SK-N-SH (cell line): ENCODE data around the gene AP4E1. TPM values are rescaled to one million over a fixed set of nuclear protein-coding genes. Genes with fewer than 3 reads are reported as not detected.

Source experiments
- CTCF ChIA-PET: fragments of 300-600, 350-600 bp; formaldehyde crosslinking; extraction: SDS; loops from one replicate; lab custom pipeline; 2021; lab: Yijun Ruan, JAX
- POLR2A ChIA-PET: fragments of 350-600 bp; sonication (Branson Sonifier 250); formaldehyde crosslinking; extraction: SDS; loops from one replicate; lab custom pipeline; 2020; ENCODE audit warnings: antibody characterized with exemption, inconsistent platforms; lab: Yijun Ruan, JAX
- DNase-seq: peaks from one replicate; pipeline ENCODE4 v3.0.0; 2012
- H2AFZ ChIP-seq: fragments of 200-600 bp; sonication (generic); 2 replicates; pipeline ENCODE4 v1.8.1; 2016; ENCODE audit warnings: antibody characterized with exemption, mild to moderate bottlenecking, low read depth
- H3F3A ChIP-seq: fragments of 200-600 bp; sonication (generic); replicated peaks from 2 replicates; pipeline ENCODE3; 2016; ENCODE audit warnings: antibody characterized with exemption, mild to moderate bottlenecking; ENCODE audit not compliant: insufficient read depth
- H3K27ac ChIP-seq, 2 experiments: fragments of 200-500 bp in 1 of 2; fragments of 200-600 bp in 1 of 2; sonication (Bioruptor generic) in 1 of 2; sonication (generic), shearing (Covaris generic) in 1 of 2; 2 replicates each; pipeline versions ENCODE4 v1.5.1 to v1.6.1; 2014 to 2016; ENCODE audit warnings: low read depth in 2 of 2, inconsistent platforms in 1 of 2, low read length in 1 of 2, mild to moderate bottlenecking in 1 of 2, mixed read lengths in 1 of 2
- H3K27me3 ChIP-seq: fragments of 200-600 bp; sonication (generic), shearing (Covaris generic); 2 replicates; pipeline ENCODE4 v1.6.1; 2016; ENCODE audit warnings: mixed run types; ENCODE audit not compliant: insufficient read depth
- H3K36me3 ChIP-seq, 2 experiments: fragments of 200-500 bp in 1 of 2; fragments of 200-600 bp in 1 of 2; sonication (Bioruptor generic) in 1 of 2; sonication (generic) in 1 of 2; replicated peaks in 1 of 2; 2 replicates each; pipeline versions ENCODE3 to v1.5.1; 2014 to 2016; ENCODE audit warnings: low read length in 1 of 2, mild to moderate bottlenecking in 1 of 2; ENCODE audit not compliant: insufficient read depth in 2 of 2, control insufficient read depth in 1 of 2
- H3K4me1 ChIP-seq, 2 experiments: fragments of 200-500 bp in 1 of 2; fragments of 200-600 bp in 1 of 2; sonication (Bioruptor generic) in 1 of 2; sonication (generic), shearing (Covaris generic) in 1 of 2; 2 replicates each; pipeline versions ENCODE4 v1.5.1 to v1.6.1; 2014 to 2016; ENCODE audit warnings: low read depth in 1 of 2, low read length in 1 of 2, mixed run types in 1 of 2; ENCODE audit not compliant: insufficient read depth in 2 of 2, control insufficient read depth in 1 of 2
- H3K4me2 ChIP-seq: fragments of 200-600 bp; sonication (generic), shearing (Covaris generic); 2 replicates; pipeline ENCODE4 v1.6.1; 2017; ENCODE audit warnings: mixed run types
- H3K4me3 ChIP-seq, 2 experiments: fragments of 200-500 bp in 1 of 2; fragments of 200-600 bp in 1 of 2; sonication (Bioruptor generic) in 1 of 2; sonication (generic), shearing (Covaris generic) in 1 of 2; 2 replicates each; pipeline versions ENCODE4 v1.5.1 to v1.8.1; 2014 to 2016; ENCODE audit warnings: low read depth in 2 of 2, inconsistent platforms in 1 of 2, low read length in 1 of 2, mild to moderate bottlenecking in 1 of 2, mixed read lengths in 1 of 2, moderate library complexity in 1 of 2
- H3K79me2 ChIP-seq: fragments of 200-600 bp; sonication (generic); 2 replicates; pipeline ENCODE4 v1.8.1; 2017; ENCODE audit warnings: mild to moderate bottlenecking; ENCODE audit not compliant: insufficient read depth
- H3K9ac ChIP-seq: fragments of 200-600 bp; sonication (generic); 2 replicates; pipeline ENCODE4 v1.6.1; 2017; ENCODE audit warnings: mixed run types
- H3K9me2 ChIP-seq: fragments of 200-600 bp; sonication (generic); 2 replicates; pipeline ENCODE4 v1.6.1; 2017; ENCODE audit warnings: mixed run types
- H3K9me3 ChIP-seq: fragments of 200-600 bp; sonication (generic); 2 replicates; pipeline ENCODE4 v1.6.1; 2017; ENCODE audit warnings: mixed run types, mild to moderate bottlenecking, moderate library complexity
- H4K20me1 ChIP-seq: fragments of 200-600 bp; sonication (generic); 2 replicates; pipeline ENCODE4 v1.6.1; 2017; ENCODE audit warnings: mild to moderate bottlenecking, mixed run types; ENCODE audit not compliant: insufficient read depth
- CHD2 ChIP-seq: fragments of 150-350 bp; IDR thresholded peaks from 2 replicates; pipeline ENCODE4 v1.6.1; 2018; ENCODE audit warnings: low read length; ENCODE audit not compliant: partially characterized antibody
- CTCF ChIP-seq: fragments of 200-600 bp; sonication (generic); IDR thresholded peaks from 2 replicates; pipeline ENCODE4 v1.6.1; 2017; ENCODE audit warnings: antibody characterized with exemption, mild to moderate bottlenecking, moderate library complexity
- EP300 ChIP-seq, 2 experiments: IDR thresholded peaks; 2 replicates each; pipeline versions ENCODE4 v1.4.0 to v1.6.1; 2012; ENCODE audit warnings: borderline replicate concordance in 1 of 2, low read depth in 1 of 2, low read length in 1 of 2
- EZH2phosphoT487 ChIP-seq: fragments of 200-600 bp; sonication (generic); IDR thresholded peaks from 2 replicates; pipeline ENCODE4 v1.6.1; 2017; ENCODE audit warnings: low read depth, mixed run types, mild to moderate bottlenecking, antibody characterized with exemption, moderate library complexity, borderline replicate concordance
- GABPA ChIP-seq: IDR thresholded peaks from 2 replicates; pipeline ENCODE4 v1.4.0; 2012; ENCODE audit warnings: low read depth, mild to moderate bottlenecking
- GATA2 ChIP-seq: sonication (generic); formaldehyde crosslinking; IDR thresholded peaks from 2 replicates; pipeline ENCODE4 v1.5.0; 2020; ENCODE audit warnings: mild to moderate bottlenecking, missing genetic modification reagents
- IRF3 ChIP-seq: fragments of 150-350 bp; IDR thresholded peaks from 2 replicates; pipeline ENCODE4 v1.6.1; 2016; ENCODE audit warnings: mild to moderate bottlenecking, low read depth, low read length
- JUND ChIP-seq: IDR thresholded peaks from 2 replicates; pipeline ENCODE4 v1.4.0; 2012
- MAX ChIP-seq: IDR thresholded peaks from 2 replicates; pipeline ENCODE4 v1.4.0; 2012; ENCODE audit warnings: low read depth
- MEF2A ChIP-seq: IDR thresholded peaks from 2 replicates; pipeline ENCODE4 v1.4.0; 2012; ENCODE audit warnings: low read depth, borderline replicate concordance
- NFIC ChIP-seq: IDR thresholded peaks from 2 replicates; pipeline ENCODE4 v1.4.0; 2012; ENCODE audit warnings: borderline replicate concordance
- NRF1 ChIP-seq: IDR thresholded peaks from 2 replicates; pipeline ENCODE4 v1.6.1; 2012; ENCODE audit warnings: low read depth, mild to moderate bottlenecking, low read length
- PBX3 ChIP-seq: IDR thresholded peaks from 2 replicates; pipeline ENCODE4; 2012
- POLR2AphosphoS5 ChIP-seq: IDR thresholded peaks from 2 replicates; pipeline ENCODE4 v1.6.1; 2012; ENCODE audit warnings: low read depth, low read length
- RAD21 ChIP-seq: IDR thresholded peaks from 2 replicates; pipeline ENCODE4 v1.6.1; 2012; ENCODE audit warnings: mild to moderate bottlenecking, low read length
- RCOR1 ChIP-seq: fragments of 150-350 bp; IDR thresholded peaks from 2 replicates; pipeline ENCODE4 v1.6.1; 2017; ENCODE audit warnings: antibody characterized with exemption, low read length
- REST ChIP-seq: IDR thresholded peaks from 2 replicates; pipeline ENCODE4 v1.6.1; 2012; ENCODE audit warnings: mild to moderate bottlenecking, low read depth, low read length, moderate library complexity
- SMC3 ChIP-seq: IDR thresholded peaks from 2 replicates; pipeline ENCODE4 v1.6.1; 2012; ENCODE audit warnings: low read depth, low read length, improper control_type of control experiment
- TAF1 ChIP-seq: IDR thresholded peaks from 2 replicates; pipeline ENCODE4 v1.6.1; 2012; ENCODE audit warnings: low read depth, mild to moderate bottlenecking, low read length, moderate library complexity, borderline replicate concordance
- TEAD4 ChIP-seq: IDR thresholded peaks from 2 replicates; pipeline ENCODE4 v1.4.0; 2012; ENCODE audit warnings: mild to moderate bottlenecking, borderline replicate concordance; ENCODE audit not compliant: insufficient read depth
- WGBS: methylation state at CpG from one replicate; pipeline ENCODE4 v1.1.6; 2017; ENCODE audit warnings: low lambda C conversion rate; 5-methylcytosine and 5-hydroxymethylcytosine counted together
- polyA plus RNA-seq, 3 experiments: library from polyadenylated mRNA; depleted of rRNA; stranded (reverse); fragments of >200 nt; gene quantifications; 2 replicates each; pipeline ENCODE4 v1.2.3, GENCODE V29; 2012

The AP4E1 gene
- polyA plus RNA-seq, 1 of the 3 experiments (the other 2 are of a cell fraction): 1.6 TPM

GRCh38 chr15:50968353-50968752, 59.9 kb downstream of the AP4E1 start:
- Histone ChIP-seq H3F3A (no peaks in the 10 kb centered on the region), H3K4me3 (no peak overlapping the region), H3K27me3 (no peaks in the 10 kb centered on the region), H3K9ac (no peak overlapping the region), H4K20me1 (no peaks in the 10 kb centered on the region), H3K27ac (no peak overlapping the region), H2AFZ (no peak overlapping the region), H3K9me2 (no peaks in the 10 kb centered on the region), H3K4me2 (no peak overlapping the region), H3K4me1 (no peaks in the 10 kb centered on the region), H3K79me2 (no peaks in the 10 kb centered on the region), H3K36me3 (peaks cover 11 to 59% of the 10 kb centered on the region in 2 experiments), H3K9me3 (peaks cover 14% of the 10 kb centered on the region)
- ChIA-PET POLR2A (no interaction called here), CTCF (no interaction called here)
- no peak for DNase-seq
- 83% methylated on average over 2 of the region's 2 CpGs for WGBS
- TF ChIP-seq GABPA (no peak), TAF1 (no peak), REST (no peak), CTCF (no peak), PBX3 (no peak), EP300 (IDR thresholded peaks at IDR 0.05; ENCODE audit: borderline replicate concordance in 1 of 2, low read depth in 1 of 2, low read length in 1 of 2) (no peak), NFIC (no peak), MEF2A (no peak), NRF1 (no peak), GATA2 (CRISPR knock-in tag) (no peak), TEAD4 (no peak), JUND (no peak), RAD21 (no peak), CHD2 (no peak), RCOR1 (no peak), EZH2phosphoT487 (no peak), POLR2AphosphoS5 (no peak), MAX (no peak), IRF3 (no peak), SMC3 (no peak)
